Measurements from ENCODE around the gene DNM1.

- TF ChIP-seq CTCF (IDR thresholded peaks at IDR 0.05; ENCODE audit: extremely low read depth in 1 of 2, insufficient read depth in 1 of 2, low read depth in 1 of 2, low read length in 2 of 2): no peak
- TF ChIP-seq POLR2A (IDR thresholded peaks at IDR 0.05; ENCODE audit: low read depth, low read length): no peak
- no peak for TF ChIP-seq EZH2 (IDR thresholded peaks at IDR 0.05; ENCODE audit: borderline replicate concordance, low read depth, low read length, severe bottlenecking)
- no peak for TF ChIP-seq GATA2 (IDR thresholded peaks at IDR 0.05; ENCODE audit: insufficient read depth, insufficient read length, low read depth, low read length)
- TF ChIP-seq POLR2AphosphoS5 (IDR thresholded peaks at IDR 0.05; ENCODE audit: insufficient read depth, low read depth, low read length): no peak
- TF ChIP-seq MAX (IDR thresholded peaks at IDR 0.05; ENCODE audit: insufficient read depth, insufficient read length): no peak
- no peak for TF ChIP-seq JUN (IDR thresholded peaks at IDR 0.05; ENCODE audit: borderline replicate concordance, insufficient read depth, insufficient read length, low read depth)
- no peak for TF ChIP-seq MYC (IDR thresholded peaks at IDR 0.05; ENCODE audit: low read depth, low read length)
Observed at GRCh38 chr9:128180001-128180400, 23.2 kb upstream of the DNM1 start.
